Thoracic aorta (tissue), 2 donors: ENCODE measurements around the gene TEX12. TPM values are rescaled to one million over a fixed set of nuclear protein-coding genes. Genes with fewer than 3 reads are reported as not detected.

Experiments used
- ATAC-seq: fragments of 150-250 bp; one replicate; pipeline ENCODE4 v1.8.0; 2017; ENCODE audit warnings: low read depth; ENCODE audit not compliant: insufficient number of reproducible peaks, low FRiP score
- DNase-seq: peaks from one replicate; pipeline ENCODE4 v3.0.0-alpha.2; 2020; ENCODE audit warnings: low spot score
- H3K27ac ChIP-seq, 2 donors: fragments of 200-600 bp; sonication (generic); 1 replicate in 1 of 2; 2 replicates in 1 of 2; pipeline ENCODE4 v1.5.1; 2016; ENCODE audit warnings: mild to moderate bottlenecking in 2 of 2, moderate library complexity in 2 of 2
- H3K27me3 ChIP-seq: fragments of 200-600 bp; sonication (generic); replicated peaks from 2 replicates; pipeline ENCODE4 v1.6.0; 2016; ENCODE audit warnings: mild to moderate bottlenecking; ENCODE audit not compliant: insufficient read depth
- H3K36me3 ChIP-seq: fragments of 200-600 bp; sonication (generic); one replicate; pipeline ENCODE4 v1.5.1; 2016
- H3K4me1 ChIP-seq, 2 donors: fragments of 200-600 bp; sonication (generic); 1 replicate in 1 of 2; 2 replicates in 1 of 2; pipeline versions ENCODE4 v1.5.1 to v1.6.0; 2016; ENCODE audit warnings: low read depth in 2 of 2, mild to moderate bottlenecking in 1 of 2; ENCODE audit not compliant: control insufficient read depth in 1 of 2
- H3K4me3 ChIP-seq: fragments of 200-600 bp; sonication (generic); 2 replicates; pipeline ENCODE4 v1.5.1; 2016; ENCODE audit warnings: mild to moderate bottlenecking
- H3K9me3 ChIP-seq: fragments of 200-600 bp; sonication (generic); 2 replicates; pipeline ENCODE4 v1.5.1; 2016
- CTCF ChIP-seq: fragments of 200-600 bp; sonication (generic); IDR thresholded peaks from one replicate; pipeline ENCODE4 v1.5.1; 2019; ENCODE audit warnings: antibody characterized with exemption
- total RNA-seq, 2 donors: library from RNA; depleted of rRNA; stranded (reverse); fragments of >200 nt; gene quantifications; one replicate each; pipeline versions ENCODE4 v1.1.0 to v1.2.3, GENCODE V29; 2016

Gene TEX12
- total RNA-seq, 2 donors from 2014 or later = 0.54 to 1.4 TPM

GRCh38 chr11:112128483-112129121 is 38.6 kb upstream of the TEX12 start:
- no peak overlapping the region for H3K4me3 ChIP-seq
- no peak for TF ChIP-seq CTCF
- no peak for DNase-seq
- H3K36me3 ChIP-seq = no peaks in the 10 kb centered on the region
- no peak for ATAC-seq
- no peaks in the 10 kb centered on the region for H3K9me3 ChIP-seq
- no peaks in the 10 kb centered on the region for H3K4me1 ChIP-seq
- no peak overlapping the region for H3K27ac ChIP-seq
- H3K27me3 ChIP-seq = no peaks in the 10 kb centered on the region

GRCh38 chr11:112129656-112130055 is 37.5 kb upstream of the TEX12 start:
- no peak overlapping the region for H3K27ac ChIP-seq
- no peaks in the 10 kb centered on the region for H3K9me3 ChIP-seq
- no peaks in the 10 kb centered on the region for H3K36me3 ChIP-seq
- ATAC-seq = no peak
- H3K4me3 ChIP-seq = no peak overlapping the region
- H3K27me3 ChIP-seq = no peaks in the 10 kb centered on the region
- no peaks in the 10 kb centered on the region for H3K4me1 ChIP-seq
- TF ChIP-seq CTCF = no peak
- no peak for DNase-seq

- DNase-seq (no peak), ATAC-seq (no peak)
- no peaks in the 10 kb centered on the region for H3K36me3 ChIP-seq
- H3K9me3 ChIP-seq = no peaks in the 10 kb centered on the region
- H3K4me1 ChIP-seq = no peaks in the 10 kb centered on the region
- H3K27me3 ChIP-seq = no peaks in the 10 kb centered on the region
- no peak overlapping the region for H3K4me3 ChIP-seq
- no peak for TF ChIP-seq CTCF
- H3K27ac ChIP-seq = no peak overlapping the region
Measured at GRCh38 chr11:112132737-112133136, 34.4 kb upstream of the TEX12 start.

GRCh38 chr11:112134473-112134872 is 32.7 kb upstream of the TEX12 start:
- no peak for TF ChIP-seq CTCF
- ATAC-seq (no peak), DNase-seq (no peak)
- H3K36me3 ChIP-seq = no peaks in the 10 kb centered on the region
- no peaks in the 10 kb centered on the region for H3K4me1 ChIP-seq
- no peak overlapping the region for H3K27ac ChIP-seq
- H3K27me3 ChIP-seq = no peaks in the 10 kb centered on the region
- H3K9me3 ChIP-seq = no peaks in the 10 kb centered on the region
- no peak overlapping the region for H3K4me3 ChIP-seq

GRCh38 chr11:112143597-112143996 is 23.6 kb upstream of the TEX12 start:
- H3K9me3 ChIP-seq = peaks cover 3% of the 10 kb centered on the region
- H3K27me3 ChIP-seq = no peaks in the 10 kb centered on the region
- no peak for DNase-seq
- TF ChIP-seq CTCF = no peak
- no peak for ATAC-seq
- no peaks in the 10 kb centered on the region for H3K4me1 ChIP-seq
- no peak overlapping the region for H3K27ac ChIP-seq
- no peak overlapping the region for H3K4me3 ChIP-seq
- no peaks in the 10 kb centered on the region for H3K36me3 ChIP-seq
